H9 (cell line): ENCODE results near the gene DLGAP4. TPM values are rescaled to one million over a fixed set of nuclear protein-coding genes. Genes with fewer than 3 reads are reported as not detected.

ENCODE experiments used
- DNase-seq: peaks from one replicate; pipeline ENCODE4 v3.0.0-alpha.2; 2017
- H2AFZ ChIP-seq: one replicate; pipeline ENCODE4 v1.6.1; 2013; ENCODE audit warnings: mild to moderate bottlenecking, low read length, control low read depth, moderate library complexity
- H2AK5ac ChIP-seq: 2 replicates; pipeline ENCODE4 v1.6.1; 2013; ENCODE audit warnings: low read length, control low read depth, mixed read lengths; ENCODE audit not compliant: insufficient read length
- H2BK120ac ChIP-seq: one replicate; pipeline ENCODE4 v1.6.1; 2013; ENCODE audit warnings: low read depth, mild to moderate bottlenecking, low read length, control low read depth, inconsistent platforms; ENCODE audit not compliant: poor library complexity, severe bottlenecking
- H2BK12ac ChIP-seq: 2 replicates; pipeline ENCODE4 v1.6.1; 2013; ENCODE audit warnings: low read length, control low read depth, mixed read lengths, low read depth; ENCODE audit not compliant: insufficient read length
- H2BK15ac ChIP-seq: 2 replicates; pipeline ENCODE4 v1.6.1; 2013; ENCODE audit warnings: low read depth, low read length, control low read depth
- H2BK20ac ChIP-seq: one replicate; pipeline ENCODE4 v1.6.1; 2013; ENCODE audit warnings: low read depth, mild to moderate bottlenecking, low read length, control low read depth, inconsistent platforms; ENCODE audit not compliant: poor library complexity, severe bottlenecking
- H2BK5ac ChIP-seq: 2 replicates; pipeline ENCODE4 v1.6.1; 2013; ENCODE audit warnings: low read length, control low read depth, mixed read lengths; ENCODE audit not compliant: insufficient read length
- H3K14ac ChIP-seq: 2 replicates; pipeline ENCODE4 v1.6.1; 2013; ENCODE audit warnings: low read length, control low read depth; ENCODE audit not compliant: insufficient read depth
- H3K18ac ChIP-seq: 2 replicates; pipeline ENCODE4 v1.6.1; 2013; ENCODE audit warnings: low read depth, mild to moderate bottlenecking, mixed read lengths, low read length, control low read depth; ENCODE audit not compliant: insufficient read length
- H3K23ac ChIP-seq: 2 replicates; pipeline ENCODE4 v1.6.1; 2013; ENCODE audit warnings: low read length, control low read depth, mixed read lengths, low read depth; ENCODE audit not compliant: insufficient read length
- H3K23me2 ChIP-seq: 2 replicates; pipeline ENCODE4 v1.6.1; 2013; ENCODE audit warnings: low read depth, mild to moderate bottlenecking, mixed read lengths, low read length, control low read depth; ENCODE audit not compliant: insufficient read length, poor library complexity, severe bottlenecking
- H3K27ac ChIP-seq: 2 replicates; pipeline ENCODE4 v1.5.1; 2013; ENCODE audit warnings: low read length, control low read depth, mixed read lengths, low read depth; ENCODE audit not compliant: insufficient read length
- H3K27me3 ChIP-seq: 2 replicates; pipeline ENCODE4 v1.6.1; 2013; ENCODE audit warnings: low read length, control low read depth, inconsistent platforms; ENCODE audit not compliant: insufficient read depth
- H3K4ac ChIP-seq: 2 replicates; pipeline ENCODE4 v1.6.1; 2013; ENCODE audit warnings: low read depth, mild to moderate bottlenecking, control low read depth, inconsistent platforms, low read length, moderate library complexity
- H3K4me1 ChIP-seq: 2 replicates; pipeline ENCODE4 v1.6.1; 2013; ENCODE audit warnings: low read length, control low read depth, inconsistent platforms; ENCODE audit not compliant: insufficient read depth
- H3K4me2 ChIP-seq: 2 replicates; pipeline ENCODE4 v1.6.1; 2013; ENCODE audit warnings: low read length, control low read depth, mixed read lengths; ENCODE audit not compliant: insufficient read length, insufficient read depth
- H3K56ac ChIP-seq: 2 replicates; pipeline ENCODE4 v1.6.1; 2013; ENCODE audit warnings: low read depth, mild to moderate bottlenecking, mixed read lengths, low read length, control low read depth; ENCODE audit not compliant: insufficient read length
- H3K79me1 ChIP-seq: 2 replicates; pipeline ENCODE4 v1.6.1; 2013; ENCODE audit warnings: low read depth, mild to moderate bottlenecking, moderate library complexity, low read length, control low read depth, inconsistent platforms; ENCODE audit not compliant: insufficient read depth, poor library complexity, severe bottlenecking
- H3K79me2 ChIP-seq: 2 replicates; pipeline ENCODE4 v1.6.1; 2013; ENCODE audit warnings: low read length, control low read depth, inconsistent platforms; ENCODE audit not compliant: insufficient read depth
- H3K9ac ChIP-seq: 2 replicates; pipeline ENCODE4 v1.6.1; 2013; ENCODE audit warnings: low read length, control low read depth, mixed read lengths; ENCODE audit not compliant: insufficient read length; ENCODE audit errors: extremely low read depth
- H3K9me3 ChIP-seq: one replicate; pipeline ENCODE4 v1.6.1; 2013; ENCODE audit warnings: low read depth, low read length, inconsistent platforms; ENCODE audit not compliant: control insufficient read depth
- H3T11ph ChIP-seq: one replicate; pipeline ENCODE4 v1.6.1; 2013; ENCODE audit warnings: mild to moderate bottlenecking, low read length, control low read depth, inconsistent platforms
- H4K20me1 ChIP-seq: one replicate; pipeline ENCODE4 v1.6.1; 2013; ENCODE audit not compliant: control insufficient read depth, insufficient read length, insufficient read depth
- H4K5ac ChIP-seq: 2 replicates; pipeline ENCODE4 v1.6.1; 2013; ENCODE audit warnings: low read depth, mild to moderate bottlenecking, mixed read lengths, low read length, control low read depth; ENCODE audit not compliant: insufficient read length
- H4K8ac ChIP-seq: replicated peaks from 2 replicates; pipeline ENCODE4 v1.6.1; 2013; ENCODE audit warnings: low read length, control low read depth, mixed read lengths, low read depth; ENCODE audit not compliant: insufficient read length
- H4K91ac ChIP-seq: 2 replicates; pipeline ENCODE4 v1.6.1; 2013; ENCODE audit warnings: low read depth, mild to moderate bottlenecking, moderate library complexity, mixed read lengths, low read length, control low read depth; ENCODE audit not compliant: insufficient read length
- H3K27ac Mint-ChIP-seq, 3 experiments: 2 replicates in 2 of 3; 3 replicates in 1 of 3; pipeline ENCODE4 v1.8.0; 2020 to 2021; ENCODE audit warnings: mixed read lengths in 3 of 3, mild to moderate bottlenecking in 1 of 3, moderate library complexity in 1 of 3
- H3K27me3 Mint-ChIP-seq: 2 replicates; pipeline ENCODE4 v1.8.0; 2021; ENCODE audit warnings: low read depth, mild to moderate bottlenecking, moderate library complexity, mixed read lengths
- H3K36me3 Mint-ChIP-seq, 3 experiments: 2 replicates in 2 of 3; 3 replicates in 1 of 3; pipeline ENCODE4 v1.8.0; 2020 to 2021; ENCODE audit warnings: low read depth in 3 of 3, mixed read lengths in 3 of 3; ENCODE audit not compliant: insufficient read depth in 1 of 3
- H3K4me1 Mint-ChIP-seq, 2 experiments: 2 replicates each; pipeline ENCODE4 v1.8.0; 2020; ENCODE audit warnings: mixed read lengths in 2 of 2
- H3K4me3 Mint-ChIP-seq, 2 experiments: 2 replicates in 1 of 2; 3 replicates in 1 of 2; pipeline ENCODE4 v1.8.0; 2020 to 2021; ENCODE audit warnings: mild to moderate bottlenecking in 2 of 2, mixed read lengths in 2 of 2, moderate library complexity in 1 of 2
- H3K9me3 Mint-ChIP-seq, 2 experiments: 2 replicates in 1 of 2; 3 replicates in 1 of 2; pipeline ENCODE4 v1.8.0; 2020; ENCODE audit warnings: mild to moderate bottlenecking in 2 of 2, mixed read lengths in 2 of 2, moderate library complexity in 1 of 2
- WGBS: extraction: QIAGEN DNeasy Blood & Tissue Kit; methylation state at CpG from one replicate; pipeline ENCODE4 v1.1.7; 2013; ENCODE audit warnings: missing lambda C conversion rate, low lambda C conversion rate, mixed read lengths; ENCODE audit not compliant: insufficient read length; ENCODE audit errors: extremely low coverage; 5-methylcytosine and 5-hydroxymethylcytosine counted together
- total RNA-seq: library from RNA; stranded (reverse); gene quantifications from 2 replicates; pipeline ENCODE4 v1.2.1, GENCODE V29; 2021
- TF ChIP-seq, protein P1 (sequence below): fragments of 200-600 bp; sonication (generic); conservative IDR thresholded peaks from 3 replicates; pipeline ENCODE4 v1.8.0; 2021; ENCODE audit warnings: antibody characterized with exemption, mild to moderate bottlenecking

The DLGAP4 gene
- total RNA-seq, 1 experiment from 2014 or later = 48.0 TPM

- no peak overlapping the region for H3T11ph ChIP-seq
- H2AFZ ChIP-seq = no peak overlapping the region
- H3K23me2 ChIP-seq = no peaks in the 10 kb centered on the region
- no peak overlapping the region for H3K27ac ChIP-seq
- H3K4me2 ChIP-seq = no peak overlapping the region
- no peak for DNase-seq
- peaks cover 9 to 25% of the 10 kb centered on the region in 2 experiments for H3K4me1 Mint-ChIP-seq
- H3K4me1 ChIP-seq = no peaks in the 10 kb centered on the region
- no peaks in the 10 kb centered on the region for H3K79me1 ChIP-seq
- no peak overlapping the region for H3K9ac ChIP-seq
- no peak overlapping the region for H4K91ac ChIP-seq
- H2BK20ac ChIP-seq = no peak overlapping the region
- peaks cover 0 to 1% (median 0%) of the 10 kb centered on the region in 3 experiments; a peak in 1 of 7 replicates for H3K36me3 Mint-ChIP-seq
- no peak overlapping the region for H2AK5ac ChIP-seq
- no peaks in the 10 kb centered on the region for H3K9me3 ChIP-seq
- no peak overlapping the region for H3K14ac ChIP-seq
- H3K27me3 ChIP-seq = no peaks in the 10 kb centered on the region
- TF ChIP-seq, protein P1, sequence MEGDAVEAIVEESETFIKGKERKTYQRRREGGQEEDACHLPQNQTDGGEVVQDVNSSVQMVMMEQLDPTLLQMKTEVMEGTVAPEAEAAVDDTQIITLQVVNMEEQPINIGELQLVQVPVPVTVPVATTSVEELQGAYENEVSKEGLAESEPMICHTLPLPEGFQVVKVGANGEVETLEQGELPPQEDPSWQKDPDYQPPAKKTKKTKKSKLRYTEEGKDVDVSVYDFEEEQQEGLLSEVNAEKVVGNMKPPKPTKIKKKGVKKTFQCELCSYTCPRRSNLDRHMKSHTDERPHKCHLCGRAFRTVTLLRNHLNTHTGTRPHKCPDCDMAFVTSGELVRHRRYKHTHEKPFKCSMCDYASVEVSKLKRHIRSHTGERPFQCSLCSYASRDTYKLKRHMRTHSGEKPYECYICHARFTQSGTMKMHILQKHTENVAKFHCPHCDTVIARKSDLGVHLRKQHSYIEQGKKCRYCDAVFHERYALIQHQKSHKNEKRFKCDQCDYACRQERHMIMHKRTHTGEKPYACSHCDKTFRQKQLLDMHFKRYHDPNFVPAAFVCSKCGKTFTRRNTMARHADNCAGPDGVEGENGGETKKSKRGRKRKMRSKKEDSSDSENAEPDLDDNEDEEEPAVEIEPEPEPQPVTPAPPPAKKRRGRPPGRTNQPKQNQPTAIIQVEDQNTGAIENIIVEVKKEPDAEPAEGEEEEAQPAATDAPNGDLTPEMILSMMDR = no peak
- H2BK12ac ChIP-seq = no peak overlapping the region
- H3K4ac ChIP-seq = no peak overlapping the region
- no peak overlapping the region for H3K18ac ChIP-seq
- H2BK5ac ChIP-seq = no peak overlapping the region
- H2BK15ac ChIP-seq = no peak overlapping the region
- H3K27me3 Mint-ChIP-seq = peaks cover 7% of the 10 kb centered on the region
- H4K5ac ChIP-seq = no peak overlapping the region
- no peaks in the 10 kb centered on the region for H3K79me2 ChIP-seq
- WGBS = no CpG with 5 or more reads among the region's 7 CpGs
- H4K8ac ChIP-seq = no peak overlapping the region
- H3K9me3 Mint-ChIP-seq = peaks cover 0 to 2% of the 10 kb centered on the region in 2 experiments; a peak in 2 of 5 replicates
- H2BK120ac ChIP-seq = no peak overlapping the region
- no peaks in the 10 kb centered on the region for H4K20me1 ChIP-seq
- no peak overlapping the region for H3K27ac Mint-ChIP-seq
- H3K23ac ChIP-seq = no peak overlapping the region
- no peak overlapping the region; a peak in 1 of 5 replicates for H3K4me3 Mint-ChIP-seq
- no peak overlapping the region for H3K56ac ChIP-seq
Measured at GRCh38 chr20:36405255-36405654, 99.1 kb downstream of the DLGAP4 start.
